A549 (cell line): Measurements from ENCODE around the gene CUZD1.

Experiments
- MAZ ChIP-seq: fragments of 150-350 bp; IDR thresholded peaks from 2 replicates; pipeline ENCODE4 v1.6.1; 2014; ENCODE audit warnings: antibody characterized with exemption, low read depth, low read length, borderline replicate concordance
- POLR2A ChIP-seq: IDR thresholded peaks from 2 replicates; pipeline ENCODE4 v1.6.1; 2012; ENCODE audit warnings: mild to moderate bottlenecking, low read length

DNA sequence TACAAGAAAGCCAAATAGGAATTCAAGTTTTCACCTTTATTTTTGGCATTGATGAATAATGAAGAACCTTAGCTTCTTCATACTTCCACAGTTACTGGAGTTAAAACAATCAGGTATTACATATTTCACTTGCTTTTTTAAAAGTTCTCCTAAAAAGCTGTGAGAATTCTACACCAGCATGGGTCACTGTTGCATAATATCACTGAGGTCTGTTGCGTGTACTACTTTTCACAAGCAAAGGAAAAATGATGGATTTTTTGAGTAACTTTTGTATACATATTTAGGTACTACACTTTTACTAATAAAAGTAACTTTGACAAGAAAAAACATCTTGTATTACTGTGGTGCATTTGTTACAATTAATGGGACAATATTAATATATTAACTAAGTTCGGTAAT, 18.5 kb upstream of the CUZD1 start:
- TF ChIP-seq MAZ (no peak), POLR2A (no peak)
